SK-N-DZ (cell line): ENCODE results near the gene WDR31. TPM values are rescaled to one million over a fixed set of nuclear protein-coding genes. Genes with fewer than 3 reads are reported as not detected.
"Not testable (repeated sequence)": the region's sequence is repeated elsewhere in the genome, so short reads cannot be mapped to it uniquely, and the experiment has no call there.

Experiments used
- DNase-seq: peaks from one replicate; pipeline ENCODE4 v3.0.0-alpha.2; 2015; ENCODE audit warnings: low spot score
- polyA plus RNA-seq, 2 experiments: library from polyadenylated mRNA; depleted of rRNA; stranded (reverse); fragments of >200 nt; gene quantifications; 2 replicates each; pipeline ENCODE4 v1.2.3, GENCODE V29; 2014

Gene WDR31
- polyA plus RNA-seq (2014; cell fraction: cytosol; rRNA removed) = 0.43 and 0.85 TPM in 2 replicates
- 0.15 and 0.21 TPM in 2 replicates for polyA plus RNA-seq (2014; cell fraction: nucleus; rRNA removed)

DNA sequence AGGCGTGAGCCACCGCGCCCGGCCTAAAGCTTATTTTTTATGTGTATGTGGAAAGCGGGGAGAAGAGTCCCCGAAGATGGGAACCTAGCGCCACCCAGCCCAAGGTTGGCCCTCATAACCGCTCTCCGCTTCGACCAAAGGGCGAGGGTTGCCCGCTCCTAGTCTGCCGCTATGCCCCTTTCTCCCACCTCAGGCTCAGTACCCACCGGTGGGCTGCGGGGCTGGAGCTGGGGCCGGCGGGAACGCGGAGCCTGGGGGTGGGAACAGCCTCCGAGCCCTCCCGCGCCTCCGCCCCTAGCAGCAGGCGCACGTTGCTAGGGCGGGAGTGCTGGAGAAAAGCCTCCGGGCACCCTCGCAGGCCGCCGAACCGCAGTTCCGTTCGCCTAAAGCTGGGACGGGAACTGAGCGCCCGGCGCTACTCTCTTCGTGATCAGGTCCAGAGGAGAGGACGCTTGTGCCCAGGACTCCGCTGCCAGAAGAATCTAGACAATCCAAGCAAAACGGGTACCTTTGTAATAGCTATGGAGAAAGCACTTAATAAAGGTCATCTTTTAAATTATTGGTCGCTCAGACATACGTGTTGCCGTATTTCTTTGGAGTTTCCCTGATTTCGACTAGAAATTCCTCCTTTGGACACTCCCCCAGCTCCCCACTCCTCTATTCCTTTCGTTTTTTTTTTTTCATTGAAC is at the start of gene WDR31:
WDR31 (minus strand) TSS at position 265 of the 689 bp plus-strand sequence. CDS start 8,253 bp downstream, outside the sequence.
- peak; percentile 88 for DNase-seq

DNA sequence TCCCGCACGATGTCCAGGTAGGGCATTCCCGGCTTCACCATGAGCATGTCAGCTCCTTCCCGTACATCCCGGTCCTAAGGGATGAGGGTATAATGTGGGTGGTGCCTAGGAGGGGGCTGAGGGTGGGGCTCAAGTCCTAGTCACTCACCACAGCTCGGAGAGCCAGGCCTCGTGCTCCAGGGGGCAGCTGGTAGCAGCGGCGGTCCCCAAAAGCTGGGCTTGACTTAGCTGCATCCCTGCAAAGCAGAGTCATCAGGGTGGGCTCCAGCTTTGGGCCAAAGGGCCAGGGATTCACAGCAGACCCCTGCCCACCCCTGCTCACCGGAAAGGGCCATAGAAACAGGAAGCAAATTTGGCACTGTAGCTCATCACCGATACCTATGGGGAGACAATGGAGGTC is 49.4 kb upstream of the WDR31 start:
- no peak for DNase-seq

DNA sequence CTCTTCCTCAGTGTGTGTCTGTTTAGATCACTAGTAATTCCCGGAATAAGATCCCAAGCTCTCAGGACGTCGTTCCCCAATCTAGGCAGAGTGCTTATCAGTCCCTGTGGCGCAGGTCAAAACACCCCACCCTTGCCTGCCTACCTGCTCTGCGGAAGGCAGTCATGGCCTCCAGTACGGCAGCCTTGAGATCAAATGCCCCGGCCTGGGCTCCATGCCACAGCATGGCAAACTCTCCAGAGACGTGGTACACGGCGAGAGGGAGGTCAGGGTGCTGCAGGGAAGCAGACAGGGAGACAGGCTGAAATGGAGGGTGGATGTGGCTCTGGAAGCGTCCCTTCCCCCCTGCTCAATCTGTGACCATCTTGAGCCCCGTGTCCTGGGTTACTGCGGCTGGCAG is 48.8 kb upstream of the WDR31 start:
- DNase-seq = no peak

DNA sequence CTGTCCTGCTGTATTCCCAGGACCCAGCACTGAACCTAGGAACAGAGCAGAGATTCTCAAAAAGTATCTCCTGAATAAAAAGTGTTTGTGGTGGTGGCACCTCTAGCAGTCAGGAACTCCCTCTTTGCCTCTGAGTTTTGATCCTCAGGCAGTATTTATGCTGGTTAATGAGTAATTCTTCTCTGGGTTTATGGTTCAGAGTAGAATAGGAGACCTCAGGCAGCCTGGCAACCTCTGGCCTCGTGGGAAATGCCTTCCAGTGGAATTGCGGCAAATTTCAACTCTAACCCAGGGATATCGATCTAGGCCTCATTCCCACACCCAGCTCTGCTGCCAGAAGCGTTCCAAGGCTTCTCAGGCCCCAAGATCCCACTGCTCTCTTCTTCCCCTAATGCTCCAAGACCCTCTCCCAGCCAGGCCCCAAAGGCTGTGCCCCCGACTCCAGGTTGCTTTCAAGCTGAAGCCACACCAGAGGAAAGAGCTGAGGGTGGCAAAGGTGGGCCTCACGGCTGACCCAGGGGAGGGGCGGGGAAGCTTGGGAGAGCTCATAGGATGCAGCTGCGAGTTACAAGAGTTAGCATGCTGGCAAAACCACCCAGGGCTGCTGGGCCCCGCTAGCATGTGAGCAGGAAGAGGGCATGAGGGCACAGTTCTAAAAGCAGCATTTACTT is 47.6 kb upstream of the WDR31 start:
- DNase-seq = no peak

DNA sequence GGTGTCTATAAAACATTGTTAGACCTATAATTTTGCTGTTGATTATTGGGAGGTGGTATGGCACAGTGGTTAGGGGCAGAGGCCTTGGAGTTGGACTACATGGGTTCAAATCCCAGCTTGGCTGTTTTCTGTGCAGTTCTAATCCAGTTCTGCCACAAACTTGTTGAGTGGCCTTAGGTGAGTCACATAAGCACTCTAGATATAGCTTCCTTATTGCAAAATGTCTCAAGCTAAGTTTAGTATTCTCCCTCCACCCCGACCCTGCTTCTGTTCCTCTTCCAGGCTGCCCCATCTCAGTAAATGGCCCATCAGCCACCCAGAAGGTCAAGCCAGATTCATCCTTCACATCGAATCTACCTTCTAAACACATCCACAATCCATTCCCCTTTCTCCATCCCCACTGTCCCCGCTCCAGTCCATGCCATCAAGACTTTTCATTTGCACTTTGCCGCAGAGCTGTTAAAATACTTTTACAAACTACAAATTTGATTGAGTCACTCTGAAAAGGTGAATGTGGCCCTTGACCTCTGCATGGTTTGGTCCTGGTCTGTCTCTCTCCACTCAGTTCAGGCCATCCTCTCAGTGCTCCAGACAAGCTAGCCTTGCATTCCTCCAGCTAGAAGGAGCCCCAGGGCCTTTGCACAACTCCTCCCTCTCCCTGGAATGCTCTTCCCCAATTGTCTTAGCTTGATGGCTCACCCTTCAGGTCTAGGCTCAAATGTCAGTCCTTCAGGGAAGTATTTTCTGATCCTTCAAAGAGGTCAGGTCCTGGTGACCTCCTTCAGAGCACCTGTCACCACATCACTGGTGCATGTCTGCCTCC is 46.7 kb upstream of the WDR31 start:
- DNase-seq = no peak

DNA sequence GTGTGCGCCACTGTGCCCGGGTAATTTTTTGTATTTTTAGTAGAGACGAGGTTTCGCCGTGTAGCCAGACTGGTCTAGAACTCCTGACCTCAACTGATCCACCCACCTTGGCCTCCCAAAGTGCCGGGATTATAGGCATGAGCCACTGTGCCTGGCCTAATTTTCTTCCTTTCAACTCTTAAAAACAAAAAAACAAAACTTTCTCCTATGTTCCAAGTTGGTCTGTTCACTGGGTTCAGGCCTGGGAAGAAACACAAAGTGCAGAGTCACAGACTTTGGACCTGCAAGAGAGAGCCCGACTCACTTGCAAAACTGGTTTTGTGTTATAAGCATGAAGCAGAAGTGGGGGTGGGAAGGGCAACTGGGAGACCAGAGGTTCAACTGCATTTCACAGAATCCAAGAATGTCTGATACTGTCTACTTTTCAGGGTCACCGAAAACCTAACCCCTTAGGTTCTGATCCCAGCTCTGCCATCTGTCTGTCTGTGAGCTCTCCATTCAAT is 41.9 kb upstream of the WDR31 start:
- no peak for DNase-seq

DNA sequence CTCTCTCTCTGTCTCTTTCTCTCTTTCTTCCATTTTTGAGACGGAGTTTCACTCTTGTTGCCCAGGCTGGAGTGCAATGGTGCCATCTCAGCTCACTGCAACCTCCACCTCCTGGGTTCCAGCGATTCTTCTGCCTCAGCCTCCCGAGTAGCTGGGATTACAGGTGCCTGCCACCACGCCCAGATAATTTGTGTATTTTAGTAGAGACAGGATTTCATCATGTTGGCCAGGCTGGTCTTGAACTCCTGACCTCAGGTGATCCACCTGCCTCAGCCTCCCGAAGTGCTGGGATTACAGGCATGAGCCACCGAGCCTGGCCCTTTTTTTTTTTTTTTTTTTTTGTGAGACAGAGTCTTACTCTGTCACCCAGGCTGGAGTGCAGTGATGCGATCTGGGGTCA is 41.4 kb upstream of the WDR31 start:
- DNase-seq = not testable (repeated sequence)

DNA sequence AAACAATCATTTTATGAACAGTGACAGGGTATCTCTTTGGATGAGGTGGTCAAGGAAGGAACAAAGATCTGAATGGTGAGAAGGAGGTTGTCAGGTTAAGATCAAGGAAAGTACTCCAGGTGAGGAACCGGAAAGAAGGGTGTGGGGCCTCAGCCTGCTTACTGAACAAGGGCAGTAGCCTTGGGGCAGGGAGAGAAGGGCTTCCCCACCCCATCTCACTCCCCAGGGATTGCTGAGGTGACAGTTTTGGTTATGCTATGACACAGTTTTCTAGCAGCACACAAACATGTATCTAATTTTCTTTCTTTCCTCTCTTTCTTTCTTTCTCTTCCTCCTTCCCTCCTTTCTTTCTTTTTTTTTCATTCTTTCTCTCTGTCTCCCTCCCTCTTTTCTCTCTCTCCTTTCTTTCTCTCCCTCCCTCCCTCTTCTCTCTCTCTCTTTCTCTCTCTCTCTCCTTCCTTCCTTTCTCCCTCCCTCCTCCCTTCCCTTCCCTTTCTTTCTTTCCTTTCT is 40.8 kb upstream of the WDR31 start:
- DNase-seq = no peak

DNA sequence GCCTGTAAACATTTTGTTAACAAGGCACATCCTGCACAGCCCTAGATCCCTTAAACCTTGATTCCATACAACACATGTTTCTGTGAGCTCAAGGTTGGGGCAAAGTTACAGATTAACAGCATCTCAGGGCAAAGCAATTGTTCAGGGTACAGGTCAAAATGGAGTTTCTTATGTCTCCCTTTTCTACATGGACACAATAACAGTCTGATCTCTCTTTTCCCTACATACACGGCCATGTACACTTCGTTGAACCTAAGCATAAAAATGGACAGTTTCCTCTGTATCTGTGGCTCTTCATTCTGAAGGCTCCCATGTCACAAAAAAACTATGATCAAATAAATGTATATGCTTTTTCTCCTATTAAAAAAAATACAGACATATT is 39.7 kb upstream of the WDR31 start:
- DNase-seq = not testable (repeated sequence)

DNA sequence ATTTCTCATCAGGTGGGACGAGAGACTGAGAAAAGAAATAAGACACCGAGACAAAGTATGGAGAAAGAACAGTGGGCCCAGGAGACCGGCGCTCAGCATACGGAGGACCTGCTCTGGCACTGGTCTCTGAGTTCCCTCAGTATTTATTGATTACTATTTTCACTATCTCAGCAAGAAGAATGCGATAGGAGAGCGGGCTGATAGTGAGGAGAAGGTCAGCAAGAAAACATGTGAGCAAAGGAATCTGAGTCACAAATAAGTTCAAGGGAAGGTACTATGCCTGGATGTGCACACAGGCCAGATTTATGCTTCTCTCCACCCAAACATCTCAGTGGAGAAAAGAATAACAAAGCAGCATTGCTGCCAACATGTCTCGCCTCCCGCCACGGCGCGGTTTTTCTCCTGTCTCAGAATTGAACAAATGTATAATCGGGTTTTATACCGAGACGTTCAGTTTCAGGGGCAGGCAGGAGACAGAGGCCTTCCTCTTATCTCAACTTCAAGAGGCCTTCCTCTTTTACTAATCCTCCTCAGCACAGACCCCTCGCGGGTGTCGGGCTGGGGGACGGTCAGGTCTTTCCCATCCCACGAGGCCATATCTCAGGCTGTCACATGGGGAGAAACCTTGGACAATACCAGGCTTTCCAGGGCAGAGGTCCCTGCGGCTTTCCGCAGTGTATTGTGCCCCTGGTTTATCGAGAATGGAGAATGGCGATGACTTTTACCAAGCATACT is 39.2 kb upstream of the WDR31 start:
- not testable (repeated sequence) for DNase-seq

DNA sequence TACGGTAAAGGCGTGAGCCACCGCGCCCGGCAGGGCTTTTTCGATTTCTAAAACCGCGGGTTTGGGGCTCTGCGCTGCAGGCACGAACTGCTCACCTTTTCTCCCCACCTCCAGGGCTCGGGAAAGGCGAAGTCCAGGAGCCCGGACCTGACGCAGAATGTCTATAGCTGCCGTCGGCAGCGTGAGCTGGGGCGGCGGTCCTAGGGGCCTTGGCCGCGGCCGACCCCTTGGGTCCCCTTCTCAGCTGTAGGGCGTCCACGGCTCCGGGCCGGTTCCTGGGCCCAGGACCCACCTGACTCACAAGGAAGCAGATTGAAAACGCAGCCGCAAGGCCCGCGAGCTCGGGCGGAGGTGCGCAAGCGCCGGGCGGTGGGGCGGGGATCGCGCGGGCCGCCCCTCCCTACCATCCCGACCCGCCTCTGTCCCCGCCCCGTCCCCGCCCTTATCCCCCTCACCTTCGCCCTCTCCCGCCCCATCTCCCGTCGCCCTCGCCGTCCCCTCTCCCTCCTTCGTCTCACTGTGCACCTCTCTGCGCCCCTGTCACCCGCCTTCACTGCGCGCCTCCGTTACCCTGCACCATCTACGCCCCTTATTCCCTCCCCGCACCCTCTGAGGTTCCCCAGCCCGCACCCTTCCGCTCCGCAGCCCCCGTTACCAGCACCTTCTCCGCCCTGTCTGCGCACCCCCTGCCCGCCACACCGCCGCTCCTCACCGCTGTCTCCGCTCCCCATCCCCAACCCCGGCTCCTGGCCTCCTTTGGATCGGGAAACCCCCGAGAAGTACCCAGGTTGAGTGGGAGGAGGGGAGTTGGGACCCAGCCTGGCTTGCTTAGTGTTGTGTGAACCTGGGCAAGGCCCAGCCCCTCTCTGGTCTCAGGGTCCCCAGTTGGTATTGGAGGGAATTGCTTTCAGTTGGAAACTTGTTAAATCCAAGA is 36.8 kb upstream of the WDR31 start, which contains the start of gene HDHD3:
HDHD3 (minus strand) TSS at position 353 of the 934 bp plus-strand sequence. CDS start 2,632 bp downstream, outside the sequence.
- peak; percentile 72 for DNase-seq

DNA sequence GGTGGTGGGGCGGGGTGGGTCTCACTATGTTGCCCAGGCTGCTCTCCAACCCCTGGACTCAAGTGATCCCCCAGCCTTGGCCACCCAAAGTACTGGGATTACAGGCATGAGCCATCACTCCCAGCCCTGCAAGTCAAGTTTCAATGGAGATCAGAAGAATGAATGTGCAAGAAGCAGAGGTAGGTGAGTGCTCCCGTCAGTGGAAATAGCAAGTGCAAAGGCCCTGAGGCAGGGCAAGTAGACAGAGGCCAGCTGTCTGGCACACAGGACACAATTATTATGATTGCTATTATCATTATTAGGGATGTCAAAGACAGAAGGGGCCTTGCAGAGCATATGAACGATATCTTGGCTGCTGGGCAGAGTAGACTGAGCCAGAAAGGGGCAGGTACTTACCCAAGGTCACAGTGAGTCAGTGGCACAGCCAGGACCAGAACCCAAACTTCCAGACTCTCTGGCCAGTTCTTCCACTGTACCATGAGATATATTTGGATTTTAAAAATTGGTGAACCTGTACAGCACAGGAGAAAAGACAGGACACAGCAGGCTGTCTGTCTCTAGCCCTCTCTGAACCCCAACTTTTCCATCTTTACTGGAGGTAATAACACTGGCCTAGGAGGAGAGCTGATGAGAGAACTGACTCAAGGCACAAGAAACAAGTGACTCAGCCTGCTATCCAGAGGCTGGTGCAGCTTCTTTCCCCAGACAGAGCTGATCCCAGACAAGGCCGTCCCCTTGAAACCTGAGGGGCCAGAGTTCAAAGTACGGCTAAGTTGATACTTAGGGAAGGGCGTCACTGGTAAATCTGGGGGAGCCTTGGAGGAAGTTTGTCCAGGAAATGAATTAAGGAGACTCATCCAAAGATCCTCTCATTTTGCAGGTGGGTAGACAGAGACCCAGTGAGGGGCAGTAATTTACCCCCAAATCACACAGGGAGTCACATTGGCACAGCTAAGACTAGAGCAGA is 35.3 kb upstream of the WDR31 start:
- no peak for DNase-seq

DNA sequence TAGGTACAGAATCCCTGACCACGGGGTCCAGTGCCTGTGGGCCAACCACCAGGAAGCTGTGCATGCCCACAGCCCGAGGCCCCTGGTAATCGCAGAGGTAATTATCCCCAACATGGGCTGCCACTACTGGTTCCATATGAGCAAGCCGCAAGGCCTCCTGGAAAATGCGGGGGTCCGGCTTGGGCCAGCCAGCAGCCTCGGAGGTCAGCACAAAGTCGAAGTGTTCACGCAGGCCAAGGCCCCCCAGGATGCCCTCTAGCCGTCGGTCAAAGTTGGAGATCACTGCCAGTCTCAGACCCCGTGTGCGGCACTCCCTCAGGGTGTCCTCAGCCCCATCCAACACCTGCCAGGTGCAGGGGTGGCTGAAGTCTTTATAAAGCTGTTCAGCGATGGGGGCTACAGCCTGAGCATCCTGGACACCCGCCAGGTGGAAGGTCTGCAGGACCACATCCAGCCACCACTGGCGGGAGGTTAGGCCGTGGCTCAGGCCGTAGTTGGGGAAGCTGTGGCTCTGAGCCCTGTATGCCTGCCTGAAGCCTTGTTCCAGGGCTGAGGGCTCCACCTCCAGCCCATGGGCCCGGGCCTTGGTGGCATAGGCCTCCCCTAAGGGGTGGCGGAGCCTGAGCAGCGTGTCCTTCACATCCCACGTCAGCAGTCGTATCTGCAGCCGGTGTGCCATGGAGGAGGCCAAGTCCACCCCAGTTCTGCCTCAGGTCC is 33.8 kb upstream of the WDR31 start:
- no peak for DNase-seq

DNA sequence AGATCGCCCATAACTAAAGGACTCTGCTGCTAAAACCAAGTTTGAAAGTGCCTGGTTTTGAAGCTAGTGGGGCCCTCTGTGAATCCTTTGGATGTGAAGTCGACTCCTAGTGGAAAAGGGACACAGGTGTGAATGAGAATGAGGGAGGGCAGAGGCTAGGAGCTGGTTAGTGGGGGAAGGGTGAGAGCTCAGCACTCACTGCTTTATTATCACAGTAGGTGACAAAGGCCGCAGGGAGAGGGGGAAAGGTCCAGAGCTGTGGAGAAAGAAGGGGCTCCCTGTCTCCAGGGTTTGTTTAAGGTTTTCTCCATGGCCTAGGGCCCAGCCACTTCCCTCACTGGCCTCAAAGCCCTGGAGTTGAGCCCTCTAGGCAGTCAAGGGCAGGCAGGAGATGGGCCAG is 33.2 kb upstream of the WDR31 start:
- no peak for DNase-seq

DNA sequence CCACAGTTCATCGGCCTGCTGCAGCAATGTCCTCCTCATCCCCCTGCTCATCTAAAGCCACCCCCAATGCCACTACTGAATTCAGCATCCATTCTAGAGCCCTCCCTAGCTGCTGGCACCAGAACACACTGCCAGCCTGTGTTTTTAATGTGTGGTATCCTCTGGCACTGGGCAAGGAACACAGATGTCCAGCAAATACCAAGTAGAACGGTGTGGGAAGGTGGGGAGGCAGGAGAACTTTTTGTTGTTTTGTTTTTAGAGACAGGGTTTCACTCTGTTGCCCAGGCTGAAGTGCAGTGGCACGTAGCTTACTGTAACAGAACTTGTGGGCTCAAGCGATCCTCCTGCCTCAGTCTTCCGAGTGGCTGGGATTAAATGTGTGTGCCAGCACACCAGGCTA is 32.0 kb upstream of the WDR31 start:
- DNase-seq = no peak

DNA sequence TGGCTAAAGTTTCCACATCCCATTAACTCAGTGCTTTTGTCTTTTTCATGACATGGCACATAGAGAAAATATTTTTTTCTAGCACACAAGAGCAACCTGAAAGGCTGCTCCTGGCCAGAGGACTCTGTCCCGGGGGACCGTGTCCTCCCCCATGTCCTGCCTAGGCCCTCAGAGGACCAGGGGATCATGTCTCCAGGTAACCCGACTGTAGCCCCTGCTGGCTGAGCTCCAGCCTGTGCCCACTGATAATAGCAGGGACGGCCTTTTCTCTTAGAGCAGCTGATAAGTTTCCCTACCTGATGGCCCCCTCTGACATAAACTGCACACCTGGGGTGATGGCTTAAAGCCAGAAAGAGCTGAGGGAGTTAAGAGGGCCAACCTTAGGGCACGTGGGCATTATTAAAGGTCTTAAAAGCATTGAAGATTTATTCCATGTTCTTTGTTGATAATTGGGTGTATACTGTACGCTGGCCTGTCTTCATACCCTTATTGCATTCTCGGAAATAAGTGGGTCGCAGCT is 30.8 kb upstream of the WDR31 start:
- no peak for DNase-seq

DNA sequence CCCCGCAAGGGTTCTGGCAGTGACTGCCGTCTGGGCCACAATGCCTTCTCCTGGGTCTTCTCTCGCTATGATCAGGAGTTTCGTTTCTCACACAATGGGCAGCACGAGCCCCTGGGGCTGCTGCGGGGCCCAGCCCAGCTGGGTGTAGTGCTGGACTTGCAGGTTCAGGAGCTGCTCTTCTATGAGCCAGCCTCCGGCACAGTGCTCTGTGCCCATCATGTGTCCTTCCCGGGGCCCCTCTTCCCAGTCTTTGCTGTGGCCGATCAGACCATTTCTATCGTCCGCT is 29.7 kb upstream of the WDR31 start:
- no peak for DNase-seq
